ENCODE results near the gene SLC24A4.
"Not testable (repeated sequence)": the region's sequence is repeated elsewhere in the genome, so short reads cannot be mapped to it uniquely, and the experiment has no call there.

Gene SLC24A4

GRCh38 chr14:92372230-92372629, 49.3 kb downstream of the SLC24A4 start:
- DNase-seq = no peak

DNA sequence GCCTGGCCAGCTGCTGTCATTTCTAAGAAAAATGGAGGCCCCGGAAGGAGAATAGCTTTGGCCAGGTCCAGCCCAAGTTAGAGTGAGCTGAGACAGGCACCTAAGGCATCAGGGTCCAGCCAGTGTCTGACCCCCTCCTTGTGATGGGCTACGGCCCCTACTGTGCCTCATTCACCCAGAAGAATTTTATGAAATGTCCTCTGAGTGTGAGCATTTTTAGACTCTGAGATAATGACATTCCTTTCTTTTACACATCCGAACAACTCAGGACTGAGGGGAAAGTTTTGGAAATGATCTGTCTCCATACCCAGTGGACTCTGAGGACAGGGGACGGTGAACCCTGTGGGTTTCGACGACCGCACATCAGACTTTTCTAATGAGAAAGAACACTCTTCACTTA, 50.4 kb downstream of the SLC24A4 start:
- DNase-seq = no peak

GRCh38 chr14:92380131-92380530, 57.2 kb downstream of the SLC24A4 start:
- no peak for DNase-seq

DNA sequence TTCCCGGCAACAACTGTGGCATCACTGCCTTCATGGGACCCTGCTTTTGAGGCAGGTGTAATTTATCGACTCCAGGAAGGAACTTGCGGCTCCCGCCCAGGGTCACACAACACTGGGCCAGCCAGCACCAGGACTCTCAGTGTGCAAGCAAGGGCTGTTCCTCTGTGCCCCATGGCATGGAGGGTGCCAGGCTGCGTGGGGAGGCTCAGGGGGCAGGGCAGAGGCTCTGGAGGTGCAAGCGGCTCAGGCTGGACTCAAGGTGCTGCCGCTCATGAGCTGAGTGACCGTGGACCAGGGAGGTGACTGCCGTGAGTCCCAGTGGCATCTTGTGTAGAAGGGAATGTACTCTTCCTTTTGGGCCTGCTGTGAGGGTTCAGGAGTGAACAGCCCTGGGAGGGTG, 57.6 kb downstream of the SLC24A4 start:
- no peak for DNase-seq

DNA sequence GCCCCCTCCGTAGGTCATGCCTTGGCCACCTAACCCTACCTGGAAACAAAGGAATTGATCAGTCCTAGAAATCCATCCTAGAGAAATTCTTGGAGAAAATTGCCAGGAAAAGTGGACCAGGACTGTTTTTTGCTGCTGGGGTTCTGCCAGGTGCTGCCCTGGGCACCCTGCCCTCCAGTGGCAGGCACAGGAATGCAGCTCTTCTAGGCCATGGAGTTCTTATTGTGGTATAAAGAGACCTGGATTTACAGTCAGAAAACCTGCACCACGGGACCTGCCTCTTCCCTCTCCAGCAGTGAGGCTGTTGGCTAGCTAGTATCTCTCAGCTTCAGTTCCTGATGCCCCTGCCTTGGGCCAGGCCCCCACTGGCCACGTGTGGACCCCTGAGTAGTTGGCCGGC, 59.7 kb downstream of the SLC24A4 start:
- DNase-seq = peak; percentile 61

- DNase-seq = no peak
Measured at GRCh38 chr14:92383805-92384204, 60.8 kb downstream of the SLC24A4 start.

DNA sequence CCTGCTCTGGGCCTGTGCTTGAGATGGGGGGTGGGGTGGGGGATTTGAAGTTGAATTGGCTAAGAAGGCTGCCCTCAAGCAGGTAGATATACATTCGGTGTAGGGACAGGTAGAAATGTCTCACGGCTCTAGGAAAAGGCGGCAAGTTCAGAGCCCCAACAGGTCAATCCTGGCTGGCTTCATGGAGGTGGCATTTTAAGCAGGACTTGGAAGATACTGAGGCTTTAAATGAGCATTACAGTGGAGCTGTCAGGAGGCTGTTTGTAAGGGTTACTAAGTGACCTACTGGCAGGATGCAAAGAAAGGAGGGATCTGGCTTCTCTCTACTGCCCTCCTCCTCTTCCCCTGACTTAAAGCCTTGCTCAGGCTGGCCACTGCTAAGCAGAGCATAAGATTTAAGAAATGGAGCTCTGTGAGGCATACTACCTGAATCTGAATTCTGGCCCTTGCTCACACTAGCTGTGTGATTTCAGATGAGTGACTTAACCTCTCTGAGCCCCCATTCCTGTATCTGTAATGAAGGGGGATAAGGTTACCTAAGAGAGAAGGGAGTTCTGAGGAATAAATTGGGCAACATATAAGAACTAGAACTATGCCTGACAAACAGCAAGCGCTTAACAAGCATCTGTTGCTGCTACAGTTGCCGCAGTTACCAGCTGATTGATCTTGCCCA, 61.6 kb downstream of the SLC24A4 start:
- no peak for DNase-seq

DNA sequence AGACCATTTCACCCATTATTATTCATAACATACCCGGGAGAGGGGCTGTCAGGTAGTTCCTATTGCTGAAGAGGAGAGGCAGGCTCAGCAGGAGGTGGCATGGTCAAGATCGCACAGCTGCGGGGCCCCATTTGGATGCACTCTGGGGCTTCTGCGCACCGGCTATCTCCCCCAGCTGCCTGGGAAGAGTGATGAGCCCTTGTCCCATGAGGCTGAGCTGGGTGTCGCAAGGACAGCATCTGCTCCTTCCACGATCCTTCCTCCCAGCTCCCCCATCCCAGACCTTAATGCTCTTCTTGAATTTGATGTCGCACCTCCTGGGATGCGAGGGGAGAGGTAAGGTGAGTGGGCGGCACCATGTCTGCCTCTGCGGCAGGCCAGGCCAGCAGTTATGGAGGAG, 62.6 kb downstream of the SLC24A4 start:
- DNase-seq = no peak

DNA sequence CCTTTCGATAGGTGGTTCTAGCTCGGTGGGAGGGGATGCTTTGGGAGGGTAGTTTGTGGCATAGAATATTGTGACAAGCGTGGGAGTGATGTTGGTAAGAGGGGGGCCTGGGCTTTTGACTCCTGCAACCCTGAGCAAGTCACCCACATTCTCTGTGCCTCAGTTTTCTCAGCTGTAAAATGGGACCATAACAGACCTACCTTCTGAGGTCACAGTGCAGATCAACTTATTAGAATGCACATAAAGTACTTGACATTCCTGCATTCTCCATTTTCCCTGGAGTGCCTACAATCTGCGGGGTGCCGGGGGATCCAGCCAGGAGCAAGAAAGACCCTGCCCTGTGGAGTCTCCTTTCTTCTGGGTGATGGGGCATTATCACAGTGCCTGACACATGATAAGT, 63.2 kb downstream of the SLC24A4 start:
- DNase-seq = no peak

DNA sequence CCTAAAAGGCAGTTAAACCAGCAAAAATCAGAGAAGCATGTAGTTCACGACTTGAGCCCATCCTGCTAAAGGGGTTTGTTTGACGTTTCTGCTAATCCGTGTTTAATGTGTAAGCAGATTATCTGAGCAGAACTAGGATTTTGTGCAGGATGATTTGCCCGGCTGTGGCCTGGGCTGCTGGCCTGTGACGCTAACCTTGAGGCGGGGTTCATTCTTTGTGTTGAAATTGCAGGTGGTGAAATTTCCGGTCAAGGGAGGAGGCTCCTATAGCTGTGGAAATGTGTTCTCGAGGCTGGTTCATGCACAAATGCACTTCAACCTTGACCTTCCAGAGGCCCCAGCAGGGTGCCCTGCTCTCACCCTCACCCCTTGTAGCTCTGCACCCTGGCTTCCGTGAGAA, 63.7 kb downstream of the SLC24A4 start:
- no peak for DNase-seq

- no peak for DNase-seq
Measured at GRCh38 chr14:92387578-92387977, 64.6 kb downstream of the SLC24A4 start.

DNA sequence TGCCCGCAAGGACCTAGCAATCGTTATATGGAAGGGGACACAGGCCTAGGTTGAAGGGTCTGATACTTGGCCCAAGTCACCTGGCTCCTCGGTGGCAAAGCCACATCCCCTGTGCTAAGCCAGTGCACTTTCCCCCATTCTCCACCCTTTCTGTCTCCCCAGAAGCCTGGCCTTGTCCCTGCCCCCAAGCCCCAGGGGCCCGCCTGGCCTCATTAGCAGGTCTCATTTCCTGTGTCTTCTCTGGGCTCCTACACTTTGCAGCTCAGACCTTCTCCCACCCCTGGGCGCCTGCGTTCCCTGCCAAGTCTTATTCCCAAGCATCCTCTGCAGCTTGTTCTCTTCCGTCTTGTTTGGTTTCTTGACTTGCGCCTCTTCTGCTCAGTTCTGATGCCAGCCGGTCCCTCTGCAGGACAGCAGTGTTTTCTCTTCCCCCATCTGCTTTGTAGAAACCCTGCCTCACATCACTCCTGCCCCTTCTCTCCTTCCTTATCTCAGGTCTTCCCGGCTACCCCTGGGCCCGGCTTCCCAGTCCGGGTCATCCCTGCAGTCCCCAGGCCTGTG, 66.7 kb downstream of the SLC24A4 start:
- DNase-seq = no peak

GRCh38 chr14:92391726-92392125, 68.8 kb downstream of the SLC24A4 start:
- DNase-seq = no peak

GRCh38 chr14:92392711-92393110, 69.7 kb downstream of the SLC24A4 start:
- DNase-seq = no peak

DNA sequence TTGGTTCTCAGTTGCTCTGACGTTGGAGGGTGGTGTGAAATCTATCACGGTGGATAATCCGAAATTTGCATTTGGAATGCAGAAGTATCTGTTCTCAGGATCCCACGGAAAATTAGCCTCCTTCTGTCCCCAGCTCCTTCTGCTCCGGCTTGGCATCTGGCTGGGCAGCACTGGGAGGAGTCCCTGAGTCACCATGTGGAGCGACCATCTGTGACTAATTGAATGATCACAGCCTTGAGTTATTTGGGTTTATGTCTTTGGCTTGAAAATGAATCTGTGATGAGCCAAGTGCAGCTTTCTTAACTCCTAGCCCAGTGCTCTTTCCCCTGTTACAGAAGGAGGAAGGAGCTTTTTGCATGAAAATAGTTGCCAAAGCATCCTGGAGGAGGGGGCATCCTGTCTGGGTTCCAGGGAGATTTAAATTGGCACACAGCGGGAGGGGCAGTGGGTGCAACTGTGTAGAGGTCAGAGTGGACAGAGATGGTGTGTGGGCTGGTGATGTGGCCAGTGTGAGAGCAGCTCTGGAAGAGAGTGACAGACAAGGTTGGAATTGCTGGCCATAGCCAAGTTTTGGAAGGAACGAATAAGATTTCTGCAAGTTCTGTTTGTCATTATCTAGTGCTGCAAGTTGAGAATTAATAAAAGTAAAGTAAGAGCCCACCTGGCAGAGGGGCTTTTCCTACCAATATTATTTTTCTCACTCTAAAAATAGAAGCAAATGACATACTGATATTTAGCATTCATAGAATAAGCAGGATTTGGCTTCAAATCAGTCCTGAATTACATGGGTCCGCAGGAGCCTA, 74.4 kb downstream of the SLC24A4 start:
- peak; percentile 70 for DNase-seq

- no peak for DNase-seq
Measured at GRCh38 chr14:92397953-92398564, 75.1 kb downstream of the SLC24A4 start.

GRCh38 chr14:92398888-92399636, 76.1 kb downstream of the SLC24A4 start:
- DNase-seq = no peak

DNA sequence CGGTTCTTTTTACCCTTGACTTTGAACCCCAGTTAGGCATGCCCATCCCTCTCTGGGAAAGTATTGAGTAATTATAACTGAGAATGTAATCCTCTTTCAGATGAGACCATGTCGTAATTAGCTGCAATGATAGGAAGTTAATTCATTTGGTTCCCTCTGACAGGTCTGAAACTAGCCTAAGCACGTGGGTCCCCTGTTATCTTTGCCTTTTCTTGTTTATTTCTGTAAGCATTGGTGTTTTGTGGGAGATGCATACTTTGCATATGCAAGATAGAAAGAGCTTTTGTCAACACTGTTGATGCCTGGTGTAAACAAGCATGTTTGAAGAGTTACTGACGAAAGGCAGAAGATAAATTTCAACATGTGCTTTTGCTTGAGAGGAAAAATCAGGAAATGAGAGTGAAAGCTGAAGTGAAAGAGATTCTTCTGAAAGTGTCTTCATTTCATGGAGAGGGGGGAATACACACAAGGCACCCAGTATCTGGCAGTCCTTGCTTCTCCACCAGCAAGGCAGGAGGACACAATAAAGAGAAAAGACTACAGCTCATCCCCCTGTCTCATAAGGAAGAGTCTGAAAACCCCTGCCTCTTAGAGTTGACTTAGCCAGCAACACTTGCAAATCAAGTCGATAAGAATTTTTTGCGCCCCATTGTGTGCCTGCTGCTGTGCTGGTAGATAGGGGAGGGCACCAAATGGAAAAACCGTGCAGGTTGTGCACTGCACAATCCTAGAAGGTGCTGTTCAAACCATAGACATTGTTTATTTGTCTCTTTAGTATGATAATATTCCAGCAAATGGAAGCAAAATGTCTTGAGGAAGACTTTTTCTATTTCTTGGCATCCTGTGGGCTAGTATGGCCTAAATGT, 77.8 kb downstream of the SLC24A4 start:
- DNase-seq = no peak

DNA sequence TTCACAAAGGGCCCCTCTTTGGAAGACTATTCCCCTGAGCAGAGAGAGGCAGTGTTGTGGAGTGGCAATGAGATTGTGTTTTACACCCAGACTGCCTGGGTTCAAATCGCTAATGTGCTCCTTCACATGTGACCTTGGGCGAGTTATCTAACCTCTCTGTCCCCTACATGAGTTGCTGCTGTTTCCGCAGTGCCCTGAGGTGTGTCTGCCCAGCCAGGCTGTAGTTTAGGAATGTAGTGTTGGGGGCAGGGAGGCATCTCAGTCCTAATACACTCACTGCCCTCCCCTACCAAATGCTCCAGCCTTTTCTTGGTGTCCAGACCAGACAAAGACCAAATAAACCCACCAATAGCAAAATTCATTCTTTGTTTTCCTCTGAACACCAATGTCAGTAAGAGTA, 78.6 kb downstream of the SLC24A4 start:
- DNase-seq = no peak

- DNase-seq = not testable (repeated sequence)
Measured at GRCh38 chr14:92402500-92402899, 79.5 kb downstream of the SLC24A4 start.

GRCh38 chr14:92404018-92404417, 81.1 kb downstream of the SLC24A4 start:
- no peak for DNase-seq

DNA sequence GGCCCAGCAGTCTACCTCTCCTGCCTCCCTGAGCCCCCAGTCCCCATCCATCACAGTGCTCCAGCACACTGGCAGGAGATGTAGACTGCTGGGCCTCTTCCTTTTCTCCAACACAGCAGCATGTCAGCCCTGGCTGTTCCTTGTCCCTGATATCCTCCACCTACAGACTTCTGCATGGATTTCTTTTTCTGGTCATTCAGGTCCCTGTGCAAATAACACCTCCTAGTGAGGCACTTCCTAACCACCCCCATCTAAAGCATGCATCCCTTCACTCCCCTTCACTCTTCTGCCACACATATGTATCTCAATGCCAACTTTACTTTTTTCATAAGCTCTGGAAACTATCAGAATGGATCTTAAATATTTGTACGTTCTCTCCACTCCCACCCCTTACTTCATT, 81.5 kb downstream of the SLC24A4 start:
- DNase-seq = no peak
